ENCODE results near the gene PPP6R3.

- TF ChIP-seq, protein P1, sequence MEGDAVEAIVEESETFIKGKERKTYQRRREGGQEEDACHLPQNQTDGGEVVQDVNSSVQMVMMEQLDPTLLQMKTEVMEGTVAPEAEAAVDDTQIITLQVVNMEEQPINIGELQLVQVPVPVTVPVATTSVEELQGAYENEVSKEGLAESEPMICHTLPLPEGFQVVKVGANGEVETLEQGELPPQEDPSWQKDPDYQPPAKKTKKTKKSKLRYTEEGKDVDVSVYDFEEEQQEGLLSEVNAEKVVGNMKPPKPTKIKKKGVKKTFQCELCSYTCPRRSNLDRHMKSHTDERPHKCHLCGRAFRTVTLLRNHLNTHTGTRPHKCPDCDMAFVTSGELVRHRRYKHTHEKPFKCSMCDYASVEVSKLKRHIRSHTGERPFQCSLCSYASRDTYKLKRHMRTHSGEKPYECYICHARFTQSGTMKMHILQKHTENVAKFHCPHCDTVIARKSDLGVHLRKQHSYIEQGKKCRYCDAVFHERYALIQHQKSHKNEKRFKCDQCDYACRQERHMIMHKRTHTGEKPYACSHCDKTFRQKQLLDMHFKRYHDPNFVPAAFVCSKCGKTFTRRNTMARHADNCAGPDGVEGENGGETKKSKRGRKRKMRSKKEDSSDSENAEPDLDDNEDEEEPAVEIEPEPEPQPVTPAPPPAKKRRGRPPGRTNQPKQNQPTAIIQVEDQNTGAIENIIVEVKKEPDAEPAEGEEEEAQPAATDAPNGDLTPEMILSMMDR (IDR thresholded peaks at IDR 0.05; ENCODE audit: low read depth, low read length), result no peak
- TF ChIP-seq POLR2A (IDR thresholded peaks at IDR 0.05; ENCODE audit: extremely low read depth, insufficient read length) (no peak), MAX (IDR thresholded peaks at IDR 0.05; ENCODE audit: low read depth, low read length) (peak; percentile 23; the same call in 1 of the 2 replicates)
Observed at GRCh38 chr11:68546555-68546954, 86.0 kb downstream of the PPP6R3 start.
